PC-3 (cell line): ENCODE data around the gene DST.

Experiments
- CTCF ChIP-seq: fragments of 300-600 bp; sonication (generic); conservative IDR thresholded peaks from 2 replicates; pipeline ENCODE4 v1.5.1; 2017; ENCODE audit warnings: antibody characterized with exemption, low read depth, mild to moderate bottlenecking, low read length
- EZH2 ChIP-seq: fragments of 300-600 bp; sonication (generic); IDR thresholded peaks from one replicate; pipeline ENCODE4 v1.6.1; 2017; ENCODE audit warnings: antibody characterized with exemption, mild to moderate bottlenecking, low read length; ENCODE audit not compliant: unreplicated experiment
- EZH2phosphoT487 ChIP-seq: fragments of 300-600 bp; sonication (generic); IDR thresholded peaks from 2 replicates; pipeline ENCODE4 v1.6.1; 2018; ENCODE audit warnings: mild to moderate bottlenecking, antibody characterized with exemption, low read length, borderline replicate concordance

DNA sequence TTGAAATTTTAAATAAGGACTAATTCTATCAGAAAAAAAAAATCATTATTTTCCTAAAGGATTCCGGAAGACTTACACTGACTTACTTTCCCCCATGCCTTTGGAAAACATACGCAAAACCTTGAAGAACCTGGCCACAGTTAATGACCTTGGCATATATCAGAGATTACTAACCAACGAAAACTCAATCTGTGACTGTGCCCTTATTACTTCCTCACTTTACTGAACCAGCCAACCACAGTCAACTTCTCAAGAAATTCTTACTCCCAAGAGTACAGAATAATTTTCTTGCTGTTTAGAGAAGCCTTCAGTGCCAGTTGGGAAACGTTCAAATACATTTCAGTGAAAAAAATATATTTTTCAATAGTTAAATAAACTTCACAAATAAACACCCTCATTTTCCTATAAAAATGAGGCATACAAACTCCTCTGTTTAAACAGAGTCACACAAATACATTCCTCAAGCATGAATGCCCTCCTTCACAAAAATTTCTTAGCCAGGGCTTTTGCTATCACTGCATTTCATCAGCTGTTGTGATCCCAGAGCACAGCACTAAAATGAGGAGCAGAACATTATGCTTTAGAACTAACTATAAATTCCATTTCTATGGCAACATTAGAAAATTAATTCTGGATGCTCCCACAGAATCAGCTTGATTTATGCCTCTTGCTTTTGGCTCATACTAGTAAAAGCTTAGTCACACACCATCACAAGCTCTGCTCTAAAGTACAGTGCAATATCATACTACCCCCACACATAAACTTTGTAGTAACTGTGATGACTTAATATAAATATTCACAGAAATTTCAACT, 117.6 kb downstream of the DST start:
- no peak for TF ChIP-seq CTCF
- no peak for TF ChIP-seq EZH2
- TF ChIP-seq EZH2phosphoT487: no peak
